Brain microvascular endothelial cell (primary cell): Measurements from ENCODE around the gene APOBEC3B.

Source experiments
- DNase-seq: peaks from one replicate; pipeline ENCODE4 v3.0.0-alpha.2; 2020
- H3K27ac ChIP-seq: fragments of 250-450 bp; sonication (Bioruptor Pico); 2 replicates; pipeline ENCODE4 v1.5.1; 2020; ENCODE audit warnings: mild to moderate bottlenecking, moderate library complexity
- H3K27me3 ChIP-seq: fragments of 250-450 bp; sonication (Bioruptor Pico); replicated peaks from 2 replicates; pipeline ENCODE4 v1.5.1; 2020; ENCODE audit warnings: mild to moderate bottlenecking
- H3K36me3 ChIP-seq: fragments of 250-450 bp; sonication (Bioruptor Pico); replicated peaks from 2 replicates; pipeline ENCODE4 v1.5.1; 2020; ENCODE audit warnings: mild to moderate bottlenecking
- H3K4me3 ChIP-seq: 2 replicates; pipeline ENCODE4 v1.5.1; 2011; ENCODE audit warnings: low read depth, mild to moderate bottlenecking, control low read depth, low read length, moderate library complexity
- CTCF ChIP-seq: IDR thresholded peaks from 2 replicates; pipeline ENCODE4 v1.5.1; 2011; ENCODE audit warnings: low read depth, mild to moderate bottlenecking, moderate library complexity, low read length, control low read depth, inconsistent platforms; ENCODE audit errors: missing control alignments
- in situ Hi-C: cut with HindIII; loops from 2 replicates; pipeline ENCODE4 v1.10.0; 2017; ENCODE audit warnings: low sequenced_read_pairs, low pct_ligation_motif_present

APOBEC3B gene

GRCh38 chr22:38963872-38964271, 18.3 kb upstream of the APOBEC3B start:
- H3K27ac ChIP-seq, result no peak overlapping the region
- in situ Hi-C loops, result no loop called here
- no peak overlapping the region for H3K4me3 ChIP-seq
- no peaks in the 10 kb centered on the region for H3K27me3 ChIP-seq
- no peaks in the 10 kb centered on the region for H3K36me3 ChIP-seq
- no peak for TF ChIP-seq CTCF
- no peak for DNase-seq

- no peaks in the 10 kb centered on the region for H3K27me3 ChIP-seq
- in situ Hi-C loops, result no loop called here
- DNase-seq, result no peak
These were observed 17.8 kb upstream of the APOBEC3B start for GRCh38 chr22:38964306-38964705.

GRCh38 chr22:38964989-38965388, 17.2 kb upstream of the APOBEC3B start:
- DNase-seq, result no peak
- no peaks in the 10 kb centered on the region for H3K36me3 ChIP-seq
- H3K27me3 ChIP-seq, result no peaks in the 10 kb centered on the region
- no peak for TF ChIP-seq CTCF
- H3K27ac ChIP-seq, result no peak overlapping the region
- H3K4me3 ChIP-seq, result no peak overlapping the region
- in situ Hi-C loops, result no loop called here

More at GRCh38 chr22:38964306-38964705, 17.8 kb upstream of the APOBEC3B start:
- TF ChIP-seq CTCF, result no peak
- Histone ChIP-seq H3K27ac (no peak overlapping the region), H3K4me3 (no peak overlapping the region), H3K36me3 (no peaks in the 10 kb centered on the region)

- no peak overlapping the region for H3K27ac ChIP-seq
- no peak for TF ChIP-seq CTCF
- H3K4me3 ChIP-seq, result no peak overlapping the region
- H3K27me3 ChIP-seq, result no peaks in the 10 kb centered on the region
- in situ Hi-C loops, result no loop called here
- no peaks in the 10 kb centered on the region for H3K36me3 ChIP-seq
- DNase-seq, result no peak
These were observed 16.4 kb upstream of the APOBEC3B start for GRCh38 chr22:38965614-38966379.

- Histone ChIP-seq H3K27ac (no peak overlapping the region), H3K36me3 (no peaks in the 10 kb centered on the region), H3K4me3 (no peak overlapping the region), H3K27me3 (no peaks in the 10 kb centered on the region)
- in situ Hi-C loops, result no loop called here
- no peak for DNase-seq
- TF ChIP-seq CTCF, result no peak
These were observed 15.8 kb upstream of the APOBEC3B start for GRCh38 chr22:38966380-38966702.

- Histone ChIP-seq H3K36me3 (no peaks in the 10 kb centered on the region), H3K27ac (no peak overlapping the region), H3K4me3 (no peak overlapping the region), H3K27me3 (no peaks in the 10 kb centered on the region)
- in situ Hi-C loops, result no loop called here
- TF ChIP-seq CTCF, result no peak
- no peak for DNase-seq
These were observed 15.2 kb upstream of the APOBEC3B start for GRCh38 chr22:38966942-38967341.
